A549 (cell line): ENCODE results near the gene CEL. TPM values are rescaled to one million over a fixed set of nuclear protein-coding genes. Genes with fewer than 3 reads are reported as not detected.

Source experiments
- ATAC-seq, 2 experiments: fragments of 200-7000 bp in 1 of 2; fragments of >200 bp in 1 of 2; cut with Nextera tagmentation in 1 of 2; cut with Tn5 transposase in 1 of 2; 3 replicates each; pipeline versions ENCODE4 v1.8.0 to v1.9.1; 2018 to 2020; ENCODE audit warnings: mild to moderate bottlenecking in 1 of 2, moderate library complexity in 1 of 2
- CTCF ChIA-PET: fragments of 300-600 bp; sonication (Branson Sonifier 250); formaldehyde crosslinking; extraction: SDS; loops from one replicate; lab custom pipeline; 2021; ENCODE audit warnings: antibody characterized with exemption, inconsistent platforms; lab: Yijun Ruan, JAX
- POLR2A ChIA-PET: fragments of 350-600 bp; formaldehyde crosslinking; extraction: SDS; loops from one replicate; lab custom pipeline; 2021; ENCODE audit warnings: antibody characterized with exemption, inconsistent platforms; lab: Yijun Ruan, JAX
- DNase-seq, 2 experiments: peaks; one replicate each; pipeline versions ENCODE4 v3.0.0 to v3.0.0-alpha.2; 2011 to 2016; ENCODE audit warnings: low read depth in 1 of 2, low spot score in 1 of 2
- FAIRE-seq: peaks from 2 replicates; lab custom pipeline; 2011; peaks lifted over from hg19 to GRCh38; lab: Jason Lieb, UNC
- H3K27ac ChIP-seq, 2 experiments: fragments of >200 bp; sonication (Bioruptor Twin); formaldehyde crosslinking; 3 replicates each; pipeline ENCODE4 v1.5.1; 2016 to 2017
- H3K4me1 ChIP-seq: fragments of >200 bp; sonication (Bioruptor Twin); formaldehyde crosslinking; 3 replicates; pipeline ENCODE4 v1.6.1; 2016
- H3K4me2 ChIP-seq: fragments of >200 bp; sonication (Bioruptor Twin); formaldehyde crosslinking; 3 replicates; pipeline ENCODE4 v1.6.1; 2016
- H3K4me3 ChIP-seq: fragments of >200 bp; sonication (Bioruptor Twin); formaldehyde crosslinking; 3 replicates; pipeline ENCODE4 v1.5.1; 2016
- H3K9me3 ChIP-seq: fragments of >200 bp; sonication (Bioruptor Twin); formaldehyde crosslinking; 3 replicates; pipeline ENCODE4 v1.6.1; 2016
- CBX2 ChIP-seq: fragments of 200-600 bp; sonication (generic); IDR thresholded peaks from 2 replicates; pipeline ENCODE4 v1.6.1; 2016; ENCODE audit warnings: low read depth, mild to moderate bottlenecking, borderline replicate concordance
- CBX8 ChIP-seq: fragments of 200-600 bp; sonication (generic); IDR thresholded peaks from 2 replicates; pipeline ENCODE4 v1.6.1; 2016
- CEBPB ChIP-seq, 2 experiments: fragments of >200 bp in 1 of 2; sonication (Bioruptor Twin) in 1 of 2; formaldehyde crosslinking in 1 of 2; IDR thresholded peaks; 2 replicates each; pipeline ENCODE4 v1.6.1; 2012 to 2016
- CHD4 ChIP-seq: fragments of 200-600 bp; sonication (generic); IDR thresholded peaks from 2 replicates; pipeline ENCODE4 v1.6.1; 2016; ENCODE audit warnings: antibody characterized with exemption, mild to moderate bottlenecking, borderline replicate concordance
- EHF ChIP-seq: fragments of 250-450 bp; sonication (Bioruptor Pico); IDR thresholded peaks from 2 replicates; pipeline ENCODE4 v1.5.0; 2020; ENCODE audit warnings: mild to moderate bottlenecking
- ESRRA ChIP-seq: fragments of 150-350 bp; IDR thresholded peaks from 2 replicates; pipeline ENCODE4 v1.6.1; 2014; ENCODE audit warnings: mild to moderate bottlenecking, low read length, borderline replicate concordance
- FOSB ChIP-seq: fragments of 250-450 bp; sonication (Bioruptor Pico); IDR thresholded peaks from 2 replicates; pipeline ENCODE4 v1.5.0; 2020; ENCODE audit warnings: mild to moderate bottlenecking, moderate library complexity
- FOXS1 ChIP-seq: fragments of 250-450 bp; sonication (Bioruptor Pico); IDR thresholded peaks from 2 replicates; pipeline ENCODE4 v1.5.0; 2020; ENCODE audit warnings: mild to moderate bottlenecking, moderate library complexity
- GATA3 ChIP-seq: IDR thresholded peaks from 2 replicates; pipeline ENCODE4 v1.6.1; 2012; ENCODE audit warnings: borderline replicate concordance
- HDAC2 ChIP-seq: fragments of 200-600 bp; sonication (generic); IDR thresholded peaks from 2 replicates; pipeline ENCODE4 v1.6.1; 2016
- HEYL ChIP-seq: fragments of 250-450 bp; sonication (Bioruptor Pico); IDR thresholded peaks from 2 replicates; pipeline ENCODE4 v1.8.0; 2021; ENCODE audit warnings: mild to moderate bottlenecking, moderate library complexity
- JUN ChIP-seq, 2 experiments: fragments of >200 bp; sonication (Bioruptor Twin); formaldehyde crosslinking; IDR thresholded peaks; 2 replicates in 1 of 2; 3 replicates in 1 of 2; pipeline ENCODE4 v1.6.1; 2016 to 2017
- KDM5A ChIP-seq: fragments of 200-600 bp; sonication (generic); IDR thresholded peaks from 2 replicates; pipeline ENCODE4 v1.6.1; 2016; ENCODE audit warnings: antibody characterized with exemption, mild to moderate bottlenecking
- MYC ChIP-seq: IDR thresholded peaks from 2 replicates; pipeline ENCODE4 v1.6.1; 2012; ENCODE audit warnings: mild to moderate bottlenecking, inconsistent platforms, low read length, improper control_type of control experiment, borderline replicate concordance
- NFE2L2 ChIP-seq: fragments of 150-350 bp; conservative IDR thresholded peaks from 2 replicates; pipeline ENCODE4 v1.6.1; 2014; ENCODE audit warnings: low read length
- PHF8 ChIP-seq: fragments of 200-600 bp; sonication (generic); IDR thresholded peaks from 2 replicates; pipeline ENCODE4 v1.6.1; 2016; ENCODE audit warnings: low read depth, mild to moderate bottlenecking, antibody characterized with exemption, moderate library complexity, borderline replicate concordance
- POLR2A ChIP-seq: IDR thresholded peaks from 2 replicates; pipeline ENCODE4 v1.6.1; 2012; ENCODE audit warnings: mild to moderate bottlenecking, low read length
- RAD21 ChIP-seq, 2 experiments: fragments of >200 bp in 1 of 2; sonication (Bioruptor Twin) in 1 of 2; formaldehyde crosslinking in 1 of 2; IDR thresholded peaks in 1 of 2; conservative IDR thresholded peaks in 1 of 2; 2 replicates in 1 of 2; 3 replicates in 1 of 2; pipeline ENCODE4 v1.6.1; 2012 to 2018; ENCODE audit warnings: inconsistent platforms in 1 of 2
- RCOR1 ChIP-seq: fragments of 150-350 bp; IDR thresholded peaks from 2 replicates; pipeline ENCODE4 v1.6.1; 2014; ENCODE audit warnings: antibody characterized with exemption, low read length, low read depth
- RNF2 ChIP-seq: fragments of 200-600 bp; sonication (generic); IDR thresholded peaks from 2 replicates; pipeline ENCODE4 v1.6.1; 2016; ENCODE audit warnings: low read depth, mild to moderate bottlenecking, antibody characterized with exemption, moderate library complexity, borderline replicate concordance
- SMC3 ChIP-seq: fragments of >200 bp; sonication (Bioruptor Twin); formaldehyde crosslinking; IDR thresholded peaks from 3 replicates; pipeline ENCODE4 v1.6.1; 2018; ENCODE audit warnings: inconsistent platforms
- TP53 ChIP-seq: fragments of 250-450 bp; sonication (Bioruptor Pico); IDR thresholded peaks from 2 replicates; pipeline ENCODE4 v1.5.0; 2021; ENCODE audit warnings: mild to moderate bottlenecking, moderate library complexity
- ZC3H11A ChIP-seq: fragments of 450-650 bp; IDR thresholded peaks from 2 replicates; pipeline ENCODE4 v1.6.1; 2014; ENCODE audit warnings: antibody characterized with exemption, mild to moderate bottlenecking
- ZSCAN20 ChIP-seq: fragments of 250-450 bp; sonication (Bioruptor Pico); IDR thresholded peaks from 2 replicates; pipeline ENCODE4 v1.8.0; 2022; ENCODE audit warnings: mild to moderate bottlenecking, moderate library complexity
- WGBS: methylation state at CpG from one replicate; pipeline ENCODE4 v1.1.6; 2017; ENCODE audit errors: missing lambda C conversion rate; 5-methylcytosine and 5-hydroxymethylcytosine counted together
- polyA plus RNA-seq, 4 experiments: library from polyadenylated mRNA; depleted of rRNA in 3 of 4; stranded (reverse); fragments of >200 nt; fragmentation: RNase III in 1 of 4; extraction: RNeasy Plus Mini Kit Qiagen cat#74134 plus additional on column Dnase treatment in 1 of 4; gene quantifications; 2 replicates in 3 of 4; 3 replicates in 1 of 4; pipeline ENCODE4 v1.2.3, GENCODE V29; 2011 to 2017
- TF ChIP-seq, protein P1 (sequence below): fragments of >200 bp; sonication (Bioruptor Twin); formaldehyde crosslinking; IDR thresholded peaks from 3 replicates; pipeline ENCODE4 v1.6.1; 2016
- TF ChIP-seq, protein P2 (sequence below): IDR thresholded peaks from 2 replicates; pipeline ENCODE4 v1.6.1; 2012; ENCODE audit warnings: low read depth, borderline replicate concordance
- TF ChIP-seq, protein P3 (sequence below): fragments of 150-350 bp; IDR thresholded peaks from 2 replicates; pipeline ENCODE4 v1.6.1; 2014; ENCODE audit warnings: low read depth, mild to moderate bottlenecking, low read length
- TF ChIP-seq, protein P4 (sequence below): fragments of >200 bp; sonication (Bioruptor Twin); formaldehyde crosslinking; IDR thresholded peaks from 2 replicates; pipeline ENCODE4 v1.6.1; 2016

CEL gene
- polyA plus RNA-seq, 2 of the 4 experiments (the other 2 are of a cell fraction): 0.23 to 0.68 TPM

DNA sequence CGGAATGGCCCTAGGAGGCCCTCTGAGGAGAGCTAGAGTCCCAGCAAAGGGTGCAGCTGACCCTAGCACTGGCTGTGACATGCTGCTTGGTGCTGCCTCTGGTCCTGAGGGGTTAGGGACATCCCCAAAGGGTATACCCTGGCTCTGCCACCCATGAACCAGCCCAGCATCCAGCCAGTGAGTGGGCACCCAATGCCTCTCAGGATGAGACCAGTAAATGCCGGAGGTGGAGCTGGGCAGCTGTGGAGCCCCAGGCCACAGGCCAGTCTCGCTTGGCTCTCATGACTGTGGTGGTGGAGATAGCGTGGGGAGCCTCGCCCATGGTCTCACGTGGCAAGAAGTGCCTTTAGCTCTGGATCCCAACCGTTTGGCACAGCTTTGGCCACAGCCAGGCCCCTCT lies 3.7 kb upstream of the CEL start:
- 88% methylated on average over 7 of the region's 7 CpGs for WGBS
- Histone ChIP-seq H3K27ac (no peak overlapping the region), H3K4me2 (no peak overlapping the region), H3K4me3 (no peak overlapping the region), H3K9me3 (no peaks in the 10 kb centered on the region), H3K4me1 (0 out of 3 replicates have a peak, but pooled peaks cover 3% of the 10 kb centered on the region)
- FAIRE-seq (no peak), ATAC-seq (peak in 1 of 2 experiments; percentile 8; a peak in 1 of 6 replicates), DNase-seq (no peak)
- ChIA-PET CTCF (interaction anchor here (0.7 to 5.5 kb wide), 5 partner anchors 9 to 88 kb away, joined by 3 to 45 read pairs (median 4); no protein-coding TSS in a partner anchor), POLR2A (no interaction called here)
- no peak for TF ChIP-seq CEBPB (IDR thresholded peaks at IDR 0.05)
- TF ChIP-seq HEYL (CRISPR knock-in tag): no peak
- TF ChIP-seq ESRRA: no peak
- no peak for TF ChIP-seq CBX8
- no peak for TF ChIP-seq GATA3
- no peak for TF ChIP-seq KDM5A
- no peak for TF ChIP-seq RNF2
- TF ChIP-seq HDAC2: no peak
- TF ChIP-seq SMC3: no peak
- TF ChIP-seq NFE2L2: no peak
- TF ChIP-seq TP53 (CRISPR knock-in tag): no peak
- TF ChIP-seq, protein P1, sequence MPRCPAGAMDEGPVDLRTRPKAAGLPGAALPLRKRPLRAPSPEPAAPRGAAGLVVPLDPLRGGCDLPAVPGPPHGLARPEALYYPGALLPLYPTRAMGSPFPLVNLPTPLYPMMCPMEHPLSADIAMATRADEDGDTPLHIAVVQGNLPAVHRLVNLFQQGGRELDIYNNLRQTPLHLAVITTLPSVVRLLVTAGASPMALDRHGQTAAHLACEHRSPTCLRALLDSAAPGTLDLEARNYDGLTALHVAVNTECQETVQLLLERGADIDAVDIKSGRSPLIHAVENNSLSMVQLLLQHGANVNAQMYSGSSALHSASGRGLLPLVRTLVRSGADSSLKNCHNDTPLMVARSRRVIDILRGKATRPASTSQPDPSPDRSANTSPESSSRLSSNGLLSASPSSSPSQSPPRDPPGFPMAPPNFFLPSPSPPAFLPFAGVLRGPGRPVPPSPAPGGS: no peak
- TF ChIP-seq CBX2: no peak
- TF ChIP-seq CHD4: no peak
- TF ChIP-seq FOSB (CRISPR knock-in tag): no peak
- TF ChIP-seq RCOR1: no peak
- TF ChIP-seq POLR2A: no peak

DNA sequence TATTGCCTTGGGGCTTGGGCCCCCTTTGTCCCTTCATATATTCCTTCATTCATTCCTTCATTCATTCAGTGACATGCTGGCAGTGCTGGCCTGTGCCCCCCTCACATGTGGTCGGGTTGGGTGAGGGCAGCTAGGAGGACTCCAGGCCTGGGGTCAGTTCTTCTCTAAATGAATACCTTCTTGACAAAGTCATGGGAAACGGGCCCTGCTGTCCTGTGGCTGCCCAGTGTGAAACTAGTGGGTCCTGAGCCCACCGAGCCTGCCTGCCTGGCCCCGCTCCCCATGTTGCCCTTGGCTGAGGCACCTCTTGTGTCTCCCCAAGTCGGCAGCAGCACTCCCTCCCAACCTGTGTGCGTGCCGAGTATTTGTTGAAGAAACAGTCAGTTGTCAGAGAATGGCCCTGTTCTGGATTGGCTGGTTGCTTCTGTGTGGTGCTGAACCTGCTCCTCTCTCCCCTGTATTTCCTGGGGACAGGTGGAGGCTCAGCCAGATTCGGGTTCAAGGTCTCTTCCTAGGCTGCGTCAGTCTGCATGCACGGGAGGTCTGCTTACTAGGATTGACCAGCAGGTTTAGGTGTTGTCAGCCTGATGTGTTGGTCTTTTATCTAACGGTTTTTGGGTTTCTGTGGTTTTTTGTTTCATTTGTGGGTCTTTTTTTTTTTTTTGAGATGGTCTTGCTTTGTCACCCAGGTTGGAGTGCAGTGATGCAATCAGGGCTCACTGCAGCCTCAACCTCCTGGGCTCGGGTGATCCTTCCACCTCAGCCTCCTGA lies 3.0 kb upstream of the CEL start:
- 85% methylated on average over 12 of the region's 12 CpGs for WGBS
- DNase-seq: no peak
- Histone ChIP-seq H3K4me1 (0 out of 3 replicates have a peak, but pooled peaks cover 3% of the 10 kb centered on the region), H3K9me3 (no peaks in the 10 kb centered on the region), H3K4me3 (no peak overlapping the region), H3K4me2 (no peak overlapping the region), H3K27ac (no peak overlapping the region)
- no peak for ATAC-seq
- ChIA-PET CTCF (interaction anchor here (0.7 to 5.5 kb wide), 3 partner anchors 10 to 88 kb away, joined by 3 to 45 read pairs (median 9); no protein-coding TSS in a partner anchor), POLR2A (no interaction called here)
- TF ChIP-seq, protein P2, sequence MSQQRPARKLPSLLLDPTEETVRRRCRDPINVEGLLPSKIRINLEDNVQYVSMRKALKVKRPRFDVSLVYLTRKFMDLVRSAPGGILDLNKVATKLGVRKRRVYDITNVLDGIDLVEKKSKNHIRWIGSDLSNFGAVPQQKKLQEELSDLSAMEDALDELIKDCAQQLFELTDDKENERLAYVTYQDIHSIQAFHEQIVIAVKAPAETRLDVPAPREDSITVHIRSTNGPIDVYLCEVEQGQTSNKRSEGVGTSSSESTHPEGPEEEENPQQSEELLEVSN: no peak
- TF ChIP-seq, protein P3, sequence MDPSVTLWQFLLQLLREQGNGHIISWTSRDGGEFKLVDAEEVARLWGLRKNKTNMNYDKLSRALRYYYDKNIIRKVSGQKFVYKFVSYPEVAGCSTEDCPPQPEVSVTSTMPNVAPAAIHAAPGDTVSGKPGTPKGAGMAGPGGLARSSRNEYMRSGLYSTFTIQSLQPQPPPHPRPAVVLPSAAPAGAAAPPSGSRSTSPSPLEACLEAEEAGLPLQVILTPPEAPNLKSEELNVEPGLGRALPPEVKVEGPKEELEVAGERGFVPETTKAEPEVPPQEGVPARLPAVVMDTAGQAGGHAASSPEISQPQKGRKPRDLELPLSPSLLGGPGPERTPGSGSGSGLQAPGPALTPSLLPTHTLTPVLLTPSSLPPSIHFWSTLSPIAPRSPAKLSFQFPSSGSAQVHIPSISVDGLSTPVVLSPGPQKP: no peak
- TF ChIP-seq PHF8 (no peak), ZSCAN20 (CRISPR knock-in tag) (no peak), EHF (CRISPR knock-in tag) (no peak), ESRRA (no peak), JUN (IDR thresholded peaks at IDR 0.05) (no peak), ZC3H11A (no peak), HDAC2 (no peak), FOXS1 (CRISPR knock-in tag) (no peak), RAD21 (conservative IDR thresholded peaks at IDR 0.05 in 1 of 2, IDR thresholded peaks at IDR 0.05 in 1 of 2) (no peak), MYC (no peak)
- TF ChIP-seq, protein P4, sequence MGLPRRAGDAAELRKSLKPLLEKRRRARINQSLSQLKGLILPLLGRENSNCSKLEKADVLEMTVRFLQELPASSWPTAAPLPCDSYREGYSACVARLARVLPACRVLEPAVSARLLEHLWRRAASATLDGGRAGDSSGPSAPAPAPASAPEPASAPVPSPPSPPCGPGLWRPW: no peak
- FAIRE-seq: no peak
